Loucy (cell line): ENCODE measurements around the gene EFL1.

Source experiments
- H2AFZ ChIP-seq: fragments of 200-600 bp; sonication (generic); 2 replicates; pipeline ENCODE4 v1.6.0; 2016; ENCODE audit warnings: antibody characterized with exemption, mild to moderate bottlenecking, low read length, moderate library complexity
- H3F3A ChIP-seq: fragments of 200-600 bp; 2 replicates; pipeline ENCODE4 v1.6.0; 2016; ENCODE audit warnings: antibody characterized with exemption, low read depth, mild to moderate bottlenecking
- H3K27me3 ChIP-seq: fragments of 200-600 bp; sonication (generic); 2 replicates; pipeline ENCODE4 v1.6.1; 2014; ENCODE audit warnings: low read length, mild to moderate bottlenecking; ENCODE audit not compliant: insufficient read depth, poor library complexity, severe bottlenecking
- H3K36me3 ChIP-seq: fragments of 200-600 bp; sonication (generic); 2 replicates; pipeline ENCODE4 v1.6.1; 2016; ENCODE audit warnings: low read length; ENCODE audit not compliant: insufficient read depth
- H3K4me1 ChIP-seq: fragments of 200-600 bp; sonication (generic); 2 replicates; pipeline ENCODE4 v1.5.1; 2014; ENCODE audit warnings: low read length, mild to moderate bottlenecking; ENCODE audit not compliant: insufficient read depth, poor library complexity, severe bottlenecking
- H3K4me2 ChIP-seq: fragments of 200-600 bp; sonication (generic); 2 replicates; pipeline ENCODE4 v1.6.0; 2014; ENCODE audit warnings: antibody characterized with exemption, low read length, low read depth, mild to moderate bottlenecking; ENCODE audit not compliant: poor library complexity, severe bottlenecking
- H3K4me3 ChIP-seq: fragments of 200-600 bp; sonication (generic); 2 replicates; pipeline ENCODE4 v1.5.1; 2014; ENCODE audit warnings: low read length, mild to moderate bottlenecking, mixed read lengths; ENCODE audit not compliant: poor library complexity, severe bottlenecking
- H3K79me2 ChIP-seq: fragments of 200-600 bp; sonication (generic); 2 replicates; pipeline ENCODE4 v1.6.1; 2014; ENCODE audit warnings: low read length; ENCODE audit not compliant: insufficient read depth
- H3K9ac ChIP-seq: fragments of 200-600 bp; sonication (generic); 2 replicates; pipeline ENCODE4 v1.6.0; 2014; ENCODE audit warnings: mild to moderate bottlenecking, low read depth, low read length, moderate library complexity; ENCODE audit not compliant: poor library complexity, severe bottlenecking
- H3K9me2 ChIP-seq: fragments of 200-600 bp; sonication (generic); replicated peaks from 2 replicates; pipeline ENCODE4 v1.6.1; 2016; ENCODE audit warnings: low read depth, low read length, mixed read lengths
- H3K9me3 ChIP-seq: fragments of 200-600 bp; sonication (generic); 2 replicates; pipeline ENCODE4 v1.6.1; 2014; ENCODE audit warnings: mild to moderate bottlenecking, antibody characterized with exemption, low read length, low read depth; ENCODE audit not compliant: insufficient read depth
- H4K20me1 ChIP-seq: fragments of 200-600 bp; sonication (generic); 2 replicates; pipeline ENCODE4 v1.6.0; 2014; ENCODE audit warnings: antibody characterized with exemption, low read length, mild to moderate bottlenecking; ENCODE audit not compliant: insufficient read depth, poor library complexity, severe bottlenecking
- CTCF ChIP-seq: fragments of 200-600 bp; sonication (generic); conservative IDR thresholded peaks from 2 replicates; pipeline ENCODE4 v1.5.1; 2014; ENCODE audit warnings: mild to moderate bottlenecking, antibody characterized with exemption, low read length
- EZH2phosphoT487 ChIP-seq: fragments of 200-600 bp; IDR thresholded peaks from 2 replicates; pipeline ENCODE4 v1.6.1; 2018; ENCODE audit warnings: antibody characterized with exemption, mild to moderate bottlenecking, moderate library complexity, borderline replicate concordance

Gene EFL1

GRCh38 chr15:82306791-82307713 lies 44.5 kb upstream of the EFL1 start:
- no peaks in the 10 kb centered on the region for H3K79me2 ChIP-seq

GRCh38 chr15:82305621-82306048 lies 43.1 kb upstream of the EFL1 start:
- no peak for TF ChIP-seq CTCF
- no peak for TF ChIP-seq EZH2phosphoT487

More at GRCh38 chr15:82306791-82307713, 44.5 kb upstream of the EFL1 start:
- no peaks in the 10 kb centered on the region for H3K27me3 ChIP-seq
- 0 out of 2 replicates have a peak, but pooled peaks have one; percentile 12 for TF ChIP-seq CTCF
- no peak for TF ChIP-seq EZH2phosphoT487
- no peaks in the 10 kb centered on the region for H3K36me3 ChIP-seq
- H3K4me1 ChIP-seq, result no peaks in the 10 kb centered on the region
- no peak overlapping the region for H3K4me3 ChIP-seq
- no peaks in the 10 kb centered on the region for H3K9me2 ChIP-seq
- H3K9ac ChIP-seq, result no peak overlapping the region
- H3K9me3 ChIP-seq, result no peaks in the 10 kb centered on the region
- H4K20me1 ChIP-seq, result no peaks in the 10 kb centered on the region
- no peaks in the 10 kb centered on the region for H3F3A ChIP-seq
- H2AFZ ChIP-seq, result no peak overlapping the region
- H3K4me2 ChIP-seq, result no peak overlapping the region

GRCh38 chr15:82304778-82305090 lies 42.2 kb upstream of the EFL1 start:
- Histone ChIP-seq H3K9ac (no peak overlapping the region), H3K4me1 (no peaks in the 10 kb centered on the region), H3K79me2 (no peaks in the 10 kb centered on the region), H3K4me2 (no peak overlapping the region), H3K27me3 (no peaks in the 10 kb centered on the region), H2AFZ (no peak overlapping the region), H3K36me3 (no peaks in the 10 kb centered on the region), H4K20me1 (no peaks in the 10 kb centered on the region), H3F3A (no peaks in the 10 kb centered on the region), H3K9me3 (no peaks in the 10 kb centered on the region), H3K4me3 (no peak overlapping the region), H3K9me2 (no peaks in the 10 kb centered on the region)
- TF ChIP-seq EZH2phosphoT487, result no peak
- TF ChIP-seq CTCF, result no peak

More at GRCh38 chr15:82305621-82306048, 43.1 kb upstream of the EFL1 start:
- Histone ChIP-seq H3K9ac (no peak overlapping the region), H3K4me2 (no peak overlapping the region), H2AFZ (no peak overlapping the region), H4K20me1 (no peaks in the 10 kb centered on the region), H3K4me3 (no peak overlapping the region), H3K27me3 (no peaks in the 10 kb centered on the region), H3F3A (no peaks in the 10 kb centered on the region), H3K9me3 (no peaks in the 10 kb centered on the region), H3K9me2 (no peaks in the 10 kb centered on the region), H3K36me3 (no peaks in the 10 kb centered on the region), H3K4me1 (no peaks in the 10 kb centered on the region), H3K79me2 (no peaks in the 10 kb centered on the region)
